NCI-H187 (cell line): Measurements from ENCODE around the gene HERC4.
"Not testable (repeated sequence)": the region's sequence is repeated elsewhere in the genome, so short reads cannot be mapped to it uniquely, and the experiment has no call there.

Experiments used
- DNase-seq, 2 experiments: peaks; one replicate each; lab custom pipeline; 2025; lab: John Stamatoyannopoulos, UW

HERC4 gene

GRCh38 chr10:67878133-67878532, 196.9 kb downstream of the HERC4 start:
- DNase-seq: no peak

DNA sequence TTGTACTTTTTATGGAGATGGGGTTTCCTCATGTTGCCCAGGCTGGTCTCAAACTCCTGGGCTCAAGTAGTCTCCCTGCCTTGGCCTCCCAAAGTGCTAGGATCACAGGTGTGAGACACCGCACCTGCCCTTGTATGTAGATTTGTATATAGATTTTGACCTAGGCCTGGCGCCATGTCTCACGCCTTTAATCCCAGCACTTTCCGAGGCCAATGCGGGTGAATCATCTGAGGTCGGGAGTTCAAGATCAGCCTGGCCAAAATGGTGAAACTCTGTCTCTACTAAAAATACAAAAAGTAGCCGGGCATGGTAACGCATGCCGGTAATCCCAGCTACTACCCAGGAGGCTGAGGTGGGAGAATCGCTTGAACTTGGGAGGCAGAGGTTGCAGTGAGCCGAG, 197.7 kb downstream of the HERC4 start:
- not testable (repeated sequence) for DNase-seq

GRCh38 chr10:67875340-67876238, 199.5 kb downstream of the HERC4 start:
- no peak for DNase-seq
